A549 treated with RU486 at 1 μM for 4 hours (cell line): Measurements from ENCODE around the gene PYURF. TPM values are rescaled to one million over a fixed set of nuclear protein-coding genes. Genes with fewer than 3 reads are reported as not detected.

Source experiments
- total RNA-seq: library from RNA; stranded (reverse); fragments of 200-300 nt; extraction: Qiagen RNA extraction; gene quantifications from 5 replicates; pipeline ENCODE4 v1.2.3, GENCODE V29; 2022; ENCODE audit warnings: low read depth

The PYURF gene, protein sequence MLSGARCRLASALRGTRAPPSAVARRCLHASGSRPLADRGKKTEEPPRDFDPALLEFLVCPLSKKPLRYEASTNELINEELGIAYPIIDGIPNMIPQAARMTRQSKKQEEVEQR
- 46.6 to 86.1 TPM (median 80.7 TPM) in 5 replicates for total RNA-seq

DNA sequence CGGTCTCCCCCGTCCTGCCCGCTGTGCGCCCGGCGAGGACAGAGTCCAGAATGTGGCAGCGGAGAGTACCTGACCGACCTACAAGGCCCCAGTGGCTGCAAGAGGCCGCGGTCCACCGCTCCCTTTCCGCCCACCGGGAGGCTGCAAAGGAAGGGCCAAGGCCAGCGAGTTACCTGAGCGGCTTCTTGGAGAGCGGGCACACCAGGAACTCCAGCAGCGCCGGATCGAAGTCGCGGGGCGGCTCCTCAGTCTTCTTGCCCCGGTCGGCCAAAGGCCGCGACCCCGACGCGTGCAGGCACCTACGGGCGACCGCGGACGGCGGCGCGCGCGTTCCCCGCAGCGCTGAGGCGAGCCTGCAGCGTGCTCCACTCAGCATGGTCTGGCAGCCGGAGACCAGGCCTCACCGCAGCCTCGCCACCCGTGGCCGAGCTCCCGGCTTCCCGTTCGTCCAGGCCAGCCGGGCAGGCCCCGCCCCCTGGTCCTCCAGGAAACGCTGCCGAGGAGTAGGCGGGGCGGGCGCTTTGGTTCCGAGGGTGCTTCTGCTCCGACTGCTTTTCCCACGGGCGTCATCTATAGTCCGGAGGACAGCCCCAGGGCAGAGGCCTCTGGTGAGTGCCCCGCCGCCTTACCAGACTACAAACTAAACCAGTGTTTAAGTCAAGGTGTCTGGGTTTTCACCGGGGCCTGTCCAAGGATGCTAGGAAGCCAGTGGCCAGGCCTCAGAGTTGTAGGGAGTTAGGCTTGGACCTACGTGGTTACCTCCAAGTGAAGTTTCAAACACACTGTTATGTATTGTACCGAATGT, at the start of gene PYURF:
Gene PYURF, minus strand, starts transcription at position 452 of the 805 bp plus-strand sequence. Its CDS starts 76 bp downstream, at position 376.

Other genes starting within 250 kb of the PYURF start
- 0.41 to 0.99 TPM (median 0.95 TPM) in 5 replicates for gene PPM1K, start 239.2 kb downstream of the PYURF start, total RNA-seq
- 2.7 to 4.1 TPM (median 3.2 TPM) in 5 replicates for gene HERC6, start 144.9 kb downstream of the PYURF start, total RNA-seq
- 3.5 to 5.2 TPM (median 4.4 TPM) in 5 replicates for gene HERC5, start 66.7 kb downstream of the PYURF start, total RNA-seq
- gene HERC3, start 68.7 kb upstream of the PYURF start, total RNA-seq = 3.7 to 7.4 TPM (median 6.3 TPM) in 5 replicates
- 1.5 to 2.3 TPM (median 1.9 TPM) in 5 replicates for gene NAP1L5, start 174.1 kb upstream of the PYURF start, total RNA-seq